Sigmoid colon (tissue), 4 donors: ENCODE data around the gene C16orf87.

Experiments used
- CTCF ChIP-seq, 4 experiments: fragments of 450-650 bp in 3 of 4; fragments of 200-600 bp in 1 of 4; IDR thresholded peaks; one replicate each; pipeline ENCODE4 v1.5.1; 2016 to 2019; ENCODE audit warnings: antibody characterized with exemption in 4 of 4, mild to moderate bottlenecking in 3 of 4, moderate library complexity in 2 of 4
- EP300 ChIP-seq, 4 donors: sonication (generic); formaldehyde crosslinking; IDR thresholded peaks; one replicate each; pipeline ENCODE4 v1.6.1; 2017; ENCODE audit warnings: antibody characterized with exemption in 4 of 4
- POLR2A ChIP-seq, 2 donors: fragments of 450-650 bp; IDR thresholded peaks; one replicate each; pipeline ENCODE4 v1.6.1; 2016; ENCODE audit warnings: antibody characterized with exemption in 2 of 2, mild to moderate bottlenecking in 2 of 2, moderate library complexity in 2 of 2
- POLR2AphosphoS5 ChIP-seq, 4 donors: sonication (generic); formaldehyde crosslinking; IDR thresholded peaks; one replicate each; pipeline ENCODE4 v1.6.1; 2017; ENCODE audit warnings: antibody characterized with exemption in 4 of 4

GRCh38 chr16:46746821-46747776 lies 83.9 kb downstream of the C16orf87 start:
- TF ChIP-seq POLR2A (IDR thresholded peaks at IDR 0.05) (no peak), CTCF (IDR thresholded peaks at IDR 0.05) (no peak), POLR2AphosphoS5 (IDR thresholded peaks at IDR 0.05) (no peak), EP300 (IDR thresholded peaks at IDR 0.05) (no peak)
